NCI-H524 (cell line): Measurements from ENCODE around the gene GLYR1.

Source experiments
- DNase-seq, 2 experiments: peaks; one replicate each; lab custom pipeline; 2025; lab: John Stamatoyannopoulos, UW

The GLYR1 gene

DNA sequence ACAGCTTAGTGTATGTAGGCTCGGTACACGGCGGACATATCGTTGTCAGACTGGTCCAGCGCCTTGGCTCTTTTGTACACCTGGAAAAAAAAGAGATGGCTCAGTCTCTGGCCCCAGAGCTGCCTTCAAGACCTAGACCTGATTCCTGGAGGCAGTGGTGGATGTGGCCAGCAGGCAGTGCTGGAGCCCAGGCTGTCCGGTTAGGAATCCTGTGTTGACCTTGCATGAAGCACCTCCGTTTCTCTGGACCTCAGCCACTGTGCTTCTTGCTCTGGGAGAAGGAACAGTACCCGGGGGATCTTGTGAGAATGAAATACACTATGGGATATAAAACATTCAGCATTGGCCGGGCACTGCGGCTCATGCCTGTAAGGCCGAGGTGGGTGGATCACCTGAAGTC is 41.9 kb downstream of the GLYR1 start:
- DNase-seq, result no peak

DNA sequence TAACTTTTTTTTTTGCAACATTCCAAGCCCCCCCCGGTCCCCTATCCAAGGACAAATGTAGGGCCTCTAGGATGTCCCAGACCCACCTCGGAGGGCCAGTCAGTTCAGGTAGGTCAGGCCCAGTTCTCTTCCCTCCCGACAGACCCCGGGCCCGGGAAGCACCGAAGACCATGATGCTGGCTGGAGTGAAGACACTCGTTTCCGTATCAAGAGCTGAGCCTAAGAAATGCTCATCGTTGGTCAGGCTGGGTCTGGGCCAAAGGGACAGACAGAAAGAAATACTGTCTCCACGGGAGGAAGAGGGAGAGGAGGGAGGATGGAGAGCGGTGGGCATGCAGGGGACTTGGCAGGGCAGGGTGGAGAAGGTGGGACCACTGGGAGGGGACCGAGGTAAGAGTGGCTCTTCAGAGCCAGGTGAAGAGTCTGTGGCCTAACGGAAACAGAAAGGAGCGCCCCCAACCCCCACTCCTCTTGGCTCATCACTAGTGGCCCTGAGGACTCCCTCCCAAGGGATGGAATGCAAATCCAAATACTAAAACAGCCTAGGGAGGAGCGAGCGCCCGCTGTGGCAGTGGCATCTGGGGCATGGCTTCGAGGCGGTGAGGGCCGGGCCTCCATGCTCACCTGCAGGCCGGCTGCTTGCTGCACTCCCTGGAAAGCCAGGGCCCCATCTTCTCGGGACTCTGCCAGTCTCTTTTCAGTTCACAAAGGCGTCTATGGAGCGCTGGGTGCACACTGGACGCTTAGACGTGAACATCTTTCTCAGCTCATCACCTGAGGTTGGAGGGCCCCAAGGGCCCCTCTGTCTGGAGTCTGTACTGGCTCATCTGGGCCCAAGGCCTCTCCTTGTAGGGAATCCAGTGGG is 43.0 kb downstream of the GLYR1 start:
- no peak for DNase-seq

DNA sequence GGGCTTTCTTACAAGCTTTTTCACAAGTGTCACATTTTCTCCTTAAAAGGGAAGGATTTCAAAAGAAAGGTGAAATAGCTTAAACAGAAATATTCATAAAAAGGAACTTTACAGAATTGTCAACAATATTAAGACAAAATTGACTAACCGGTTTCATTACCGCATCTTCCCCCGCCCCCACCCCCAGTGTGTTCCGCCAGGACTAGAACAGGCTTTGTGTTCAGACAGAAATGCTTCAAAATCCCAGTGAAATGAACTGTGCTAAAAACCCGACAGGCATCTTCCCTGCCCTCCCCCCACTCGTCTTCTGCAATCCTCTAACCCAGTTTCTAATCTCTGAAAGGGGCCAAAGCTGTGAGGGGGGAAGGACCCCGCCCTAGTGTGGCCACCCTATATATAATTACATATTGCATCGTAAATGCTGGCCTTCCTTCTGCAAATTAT is 43.7 kb downstream of the GLYR1 start:
- DNase-seq, result no peak

DNA sequence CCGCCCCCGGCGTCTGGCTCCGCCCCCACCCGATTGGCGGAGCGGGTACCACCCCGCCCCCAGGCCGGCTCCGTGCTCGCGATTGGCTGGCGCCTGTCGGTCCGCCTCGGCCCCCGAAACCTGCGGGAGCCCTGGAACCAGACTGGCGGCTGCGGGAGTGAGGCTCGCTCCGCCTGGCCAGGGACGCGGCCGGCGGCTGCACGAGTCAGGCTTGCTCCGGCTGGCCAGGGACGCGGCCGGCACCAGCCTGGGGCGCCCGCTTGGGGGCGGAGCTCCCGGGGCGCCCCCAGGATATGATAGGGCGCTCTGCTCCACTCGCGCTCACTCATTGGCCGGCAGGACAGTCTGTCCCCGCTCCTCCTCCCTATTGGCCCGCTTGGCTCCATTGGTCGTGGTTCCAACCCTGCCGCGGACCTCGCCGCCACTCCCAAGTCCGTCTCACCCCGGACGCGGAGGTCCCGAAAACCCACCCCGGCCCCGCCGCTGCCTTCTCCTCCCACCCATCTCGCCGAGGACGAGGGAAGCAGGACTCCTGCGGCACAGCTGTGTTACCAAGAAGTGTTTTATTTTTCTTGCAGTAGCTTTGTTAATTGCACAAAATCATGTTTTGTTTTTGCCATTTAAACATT is 44.3 kb downstream of the GLYR1 start:
- peak; percentile 90 to 96 for DNase-seq

DNA sequence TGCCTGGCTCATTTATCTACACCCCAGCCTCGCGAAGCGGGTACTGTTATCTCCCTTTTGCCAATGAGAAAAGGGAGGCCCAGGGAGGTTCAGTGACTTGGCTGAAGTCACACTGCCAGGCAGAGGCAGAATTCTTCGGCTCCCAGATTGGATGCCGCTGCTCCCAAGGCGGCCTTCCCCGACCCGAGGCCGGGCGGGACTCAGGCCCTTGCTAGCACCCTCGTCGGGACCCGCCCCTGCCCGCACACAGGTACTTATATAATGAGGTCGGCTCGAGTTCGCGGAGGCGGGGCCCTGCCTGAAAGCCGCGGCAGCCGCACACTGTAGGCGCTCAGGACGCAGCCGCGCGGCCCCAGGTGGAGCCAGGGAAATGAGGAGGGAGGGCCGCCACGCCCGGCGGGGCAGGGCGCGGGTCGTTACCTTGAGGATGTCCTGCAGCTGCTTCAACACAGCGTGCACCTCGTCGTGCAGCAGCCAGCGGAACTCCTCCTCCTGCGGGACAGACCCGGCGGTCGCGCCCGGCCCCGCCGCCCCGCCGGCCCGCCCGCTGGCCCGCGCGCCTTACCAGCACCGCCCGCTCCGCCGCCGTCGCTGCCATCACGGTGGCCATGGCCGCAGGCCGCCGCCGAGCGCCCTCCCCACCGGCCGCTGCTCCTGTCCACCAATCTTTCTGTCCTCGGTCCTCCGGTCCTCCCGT is 45.0 kb downstream of the GLYR1 start, which contains the start of gene ROGDI:
Gene ROGDI (minus strand): TSS at position 672 of the 697 bp plus-strand sequence. CDS start 62 bp downstream, at position 610.
- DNase-seq, result peak; percentile 58 to 76

DNA sequence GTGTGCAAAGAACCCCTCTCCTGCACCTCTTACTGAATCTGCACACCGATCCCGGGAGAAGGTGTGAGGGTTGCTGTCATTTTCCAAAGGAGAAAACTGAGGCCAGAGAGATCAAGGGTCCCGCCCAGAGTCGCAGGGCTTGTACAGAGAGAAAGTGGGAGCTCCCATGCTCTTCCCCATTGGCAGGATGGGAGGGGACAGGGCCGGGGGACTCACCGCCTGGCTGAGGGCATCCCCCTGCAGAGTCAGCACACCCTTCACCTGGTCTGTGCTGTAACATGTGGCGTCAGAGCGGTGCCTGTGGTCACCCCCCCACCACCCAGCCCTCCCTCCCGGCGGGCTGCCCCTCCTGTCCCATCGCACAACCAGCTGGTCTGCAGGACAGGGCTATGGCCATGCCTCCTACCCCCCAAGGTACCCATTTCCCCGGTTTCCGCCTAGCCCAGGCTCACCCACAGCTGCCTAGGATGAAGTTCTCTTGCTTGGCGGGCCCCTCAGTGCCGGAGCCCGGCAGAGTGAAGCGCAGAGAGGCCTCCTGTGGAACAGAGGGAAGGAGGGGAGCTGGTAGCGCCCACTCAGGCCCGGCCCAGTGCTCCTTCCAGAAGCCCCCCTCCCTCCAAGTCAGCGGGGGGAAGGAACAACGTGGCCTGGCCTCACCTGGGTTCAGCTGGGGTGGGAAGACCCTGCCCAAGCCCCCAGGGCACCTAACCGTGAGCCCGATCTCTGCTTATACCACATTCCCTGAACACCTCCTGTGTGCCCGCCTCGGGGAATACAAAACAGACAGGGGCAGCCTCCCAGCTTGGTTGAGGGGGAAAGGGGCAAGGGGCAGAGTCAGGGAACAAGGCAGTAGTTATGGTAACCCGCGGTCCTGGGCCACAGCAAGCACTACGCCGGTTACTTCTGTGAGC is 45.8 kb downstream of the GLYR1 start:
- DNase-seq, result no peak

DNA sequence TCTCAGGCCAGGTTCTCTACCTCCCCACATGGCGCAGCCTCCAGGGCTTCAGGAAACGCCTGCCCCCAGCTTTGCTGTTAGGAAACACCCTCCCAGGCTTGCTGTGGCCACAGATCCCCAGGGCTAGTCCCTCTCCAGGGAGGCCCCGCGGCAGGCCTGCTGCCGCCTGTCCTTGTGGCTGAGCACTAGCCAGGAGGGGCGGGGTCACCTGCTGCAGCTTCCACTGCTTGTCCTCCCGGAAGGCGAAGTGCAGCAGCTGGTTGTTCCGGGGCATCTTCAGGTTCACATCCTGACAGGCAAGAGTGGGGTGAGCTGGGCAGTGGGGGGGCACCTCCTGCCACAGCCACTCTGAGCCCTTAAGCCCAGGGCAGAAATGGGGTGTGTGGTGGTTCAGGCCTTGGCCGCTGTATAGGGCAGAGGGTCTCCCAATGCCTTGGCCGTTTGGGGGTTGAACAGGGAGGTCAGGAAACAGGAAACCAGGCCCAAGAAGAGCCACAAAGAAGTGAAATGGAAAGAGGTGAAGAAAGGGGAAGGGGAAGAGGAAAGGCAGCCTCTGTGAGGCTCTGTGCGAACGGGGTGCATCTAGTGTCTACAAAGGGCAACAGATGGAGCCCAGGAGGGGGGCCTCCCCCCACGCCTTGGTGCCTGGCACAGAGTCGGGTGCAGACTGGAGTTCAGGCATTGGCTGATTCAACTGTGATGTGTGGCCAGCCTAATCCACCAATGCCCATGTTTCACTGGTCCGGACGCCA is 46.6 kb downstream of the GLYR1 start:
- DNase-seq, result peak; percentile 84 to 92

DNA sequence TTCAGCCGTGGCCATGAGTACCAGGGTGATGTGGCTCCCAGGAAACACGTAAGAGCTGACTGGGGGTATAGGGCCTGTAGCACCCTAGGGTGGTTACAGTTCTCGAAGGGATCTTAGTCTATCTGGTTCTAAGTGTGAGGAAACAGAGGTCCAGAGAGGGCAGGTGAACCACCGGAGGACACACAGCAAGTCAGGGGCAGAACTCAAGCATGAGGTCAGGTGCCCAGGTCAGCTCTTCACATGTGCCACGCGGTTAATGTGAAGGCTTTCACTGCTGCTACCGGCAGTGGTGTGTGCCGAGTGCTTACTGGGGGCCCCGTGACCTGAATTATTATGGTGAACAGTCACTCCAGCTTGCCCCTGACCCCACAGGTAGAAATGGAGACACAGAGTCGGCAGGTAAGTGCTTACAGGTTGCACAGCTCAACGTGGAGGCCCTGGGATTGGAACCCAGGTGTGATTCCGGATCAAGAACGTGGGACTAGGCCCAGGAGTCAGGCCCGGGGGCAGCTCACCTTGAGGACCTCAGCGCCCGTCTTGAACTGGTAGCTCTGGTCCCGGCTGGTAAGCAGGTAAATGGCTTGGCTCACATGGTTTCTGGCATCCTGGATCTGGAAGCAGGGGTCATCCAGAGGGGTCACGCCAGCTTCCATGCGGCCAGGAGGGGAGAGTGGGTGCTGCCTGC is 47.8 kb downstream of the GLYR1 start:
- DNase-seq, result no peak

DNA sequence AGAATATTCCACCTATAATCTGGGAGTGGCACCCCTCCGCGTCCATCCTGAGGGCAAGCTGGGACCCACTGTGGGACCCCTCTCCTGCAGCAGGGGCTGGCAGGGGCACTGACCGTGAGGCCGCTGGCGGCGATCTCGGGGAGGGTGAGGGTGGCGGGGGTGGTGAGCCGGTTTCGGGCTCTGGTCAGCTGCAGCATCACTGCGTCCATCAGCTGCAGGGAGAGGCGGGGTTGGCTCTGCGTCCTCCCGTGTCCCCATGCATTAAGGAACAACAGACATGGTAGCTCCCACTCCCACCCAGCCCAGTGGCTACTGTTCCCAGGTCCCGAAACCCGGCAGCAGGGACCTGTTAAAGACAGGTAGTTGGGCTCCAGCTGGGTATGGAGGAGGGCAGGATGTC is 48.6 kb downstream of the GLYR1 start:
- no peak for DNase-seq

DNA sequence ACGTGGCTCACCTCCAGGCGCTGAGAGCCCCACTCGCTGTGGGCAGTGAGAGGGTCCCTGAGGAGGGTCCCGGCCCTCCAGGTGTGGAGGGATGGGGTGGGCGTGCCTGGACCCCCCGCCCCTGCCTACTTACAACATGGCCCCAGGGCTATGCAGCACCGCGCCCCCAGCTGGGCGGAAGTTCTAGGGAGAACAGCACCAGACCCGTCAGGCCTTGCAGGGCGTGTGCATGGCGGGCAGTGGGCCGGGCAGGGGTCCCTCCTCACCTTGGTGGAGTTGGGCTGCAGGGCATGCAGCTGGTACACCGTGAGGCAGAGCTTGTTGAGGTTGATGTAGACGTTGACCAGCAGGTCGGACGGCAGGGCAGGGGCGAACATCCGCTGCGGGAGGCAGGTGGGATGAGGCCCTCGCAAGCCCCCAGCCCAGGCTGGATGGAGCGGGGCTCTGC is 49.3 kb downstream of the GLYR1 start:
- no peak for DNase-seq

DNA sequence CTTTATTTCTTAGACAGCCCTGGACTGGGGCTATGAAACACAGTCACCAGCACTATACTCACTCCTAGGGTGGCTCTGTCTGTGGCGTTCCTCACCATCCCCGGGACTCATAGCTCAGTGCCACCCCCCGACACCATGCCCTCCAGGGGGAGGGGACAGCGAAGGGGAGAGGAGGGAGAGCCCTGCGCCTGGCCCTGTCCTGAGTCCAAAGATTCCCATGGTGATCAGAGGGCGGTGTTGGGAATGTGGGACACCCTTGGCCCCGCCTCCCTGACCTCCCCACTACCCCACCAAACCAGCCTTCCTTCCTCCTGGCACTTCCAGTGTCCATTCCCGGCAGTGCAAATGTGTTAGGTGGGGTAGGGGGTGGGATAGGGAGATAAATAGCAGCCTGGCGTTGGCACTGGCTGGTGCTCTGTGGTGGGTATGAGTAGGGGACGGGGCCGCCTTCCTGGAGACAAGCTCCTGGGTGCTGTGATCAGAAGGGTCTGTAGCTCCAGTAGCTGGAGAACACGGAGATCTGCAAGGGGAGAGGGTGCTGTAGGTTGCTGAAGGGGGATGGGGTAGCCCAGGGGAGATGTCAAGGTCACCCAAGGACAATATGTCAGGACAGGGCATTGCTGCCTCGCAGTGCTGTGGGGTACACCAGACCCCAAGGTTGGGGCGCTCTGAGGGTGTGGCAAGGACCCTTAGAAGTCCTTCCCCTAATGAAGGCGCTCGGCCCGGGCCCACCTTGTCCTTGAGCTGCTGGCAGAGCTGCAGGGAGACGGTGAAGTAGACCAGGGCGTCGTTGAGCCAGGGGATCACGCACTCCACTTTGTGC is 49.9 kb downstream of the GLYR1 start:
- DNase-seq, result no peak

DNA sequence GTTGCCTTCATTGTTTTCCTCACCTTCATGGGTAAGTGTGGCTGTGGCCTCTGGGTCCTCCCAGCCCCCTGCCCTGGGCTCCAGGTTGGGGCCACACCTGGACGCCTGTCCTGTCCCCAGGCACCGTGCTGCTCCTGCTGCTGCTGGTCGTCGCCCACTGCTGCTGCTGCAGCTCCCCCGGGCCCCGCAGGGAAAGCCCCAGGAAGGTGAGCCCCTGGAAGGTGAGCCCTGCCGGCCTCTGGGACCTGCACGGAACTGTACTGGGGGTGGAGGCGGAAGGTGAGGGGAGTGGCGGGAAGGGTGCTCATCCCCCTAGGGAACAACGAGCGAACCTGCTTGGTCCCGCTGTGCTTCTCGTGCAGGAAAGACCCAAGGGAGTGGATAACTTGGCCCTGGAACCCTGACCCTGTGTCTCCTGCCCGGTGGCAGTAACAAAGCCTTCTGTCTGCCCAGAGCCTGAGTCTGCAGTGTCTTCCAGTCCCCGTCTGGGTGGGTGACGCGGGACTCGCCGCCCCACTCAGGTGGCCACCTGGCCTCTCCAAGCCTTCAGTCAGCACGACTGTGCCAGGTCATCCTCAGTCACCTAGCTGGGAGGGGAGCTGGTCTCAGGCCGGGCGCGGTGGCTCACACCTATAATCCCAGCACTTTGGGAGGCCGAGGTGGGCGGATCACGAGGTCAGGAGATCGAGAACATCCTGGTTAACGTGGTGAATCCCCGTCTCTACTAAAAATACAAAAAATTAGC is 51.1 kb downstream of the GLYR1 start:
- DNase-seq, result no peak

DNA sequence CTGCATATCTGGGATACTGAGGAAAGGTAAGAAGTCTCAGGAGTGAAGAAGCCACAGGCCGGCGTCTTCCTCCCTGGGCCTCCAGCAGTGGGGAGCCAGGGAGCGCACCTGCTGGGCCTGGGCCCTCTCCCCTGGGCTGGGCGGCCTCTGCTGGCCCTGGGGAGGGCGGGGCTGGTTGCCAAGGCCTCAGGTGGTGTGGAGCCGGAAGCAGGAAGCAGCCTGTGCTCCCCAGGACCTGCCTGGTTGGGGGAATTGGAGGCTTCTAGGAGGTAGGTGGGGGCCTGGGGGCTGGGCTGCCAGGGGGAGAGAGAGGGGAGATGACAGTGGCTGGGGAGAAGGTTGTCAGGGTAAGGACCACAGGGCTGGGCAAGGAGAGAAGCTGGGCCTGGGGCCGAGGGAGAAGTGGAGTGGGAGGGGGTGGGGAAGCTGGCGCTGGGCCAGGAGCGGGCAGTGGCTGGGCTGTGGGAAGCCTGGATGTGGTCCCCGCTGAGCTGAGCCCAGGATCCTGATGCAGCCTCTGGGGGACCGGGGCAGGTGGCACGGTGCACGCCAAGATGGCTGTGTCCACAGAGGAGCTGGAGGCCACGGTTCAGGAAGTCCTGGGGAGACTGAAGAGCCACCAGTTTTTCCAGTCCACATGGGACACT is 51.8 kb downstream of the GLYR1 start, which contains the start of gene SMIM22:
Gene SMIM22 (plus strand): TSS at position 189 of the 647 bp plus-strand sequence. CDS start 366 bp downstream, at position 555.
- no peak for DNase-seq

DNA sequence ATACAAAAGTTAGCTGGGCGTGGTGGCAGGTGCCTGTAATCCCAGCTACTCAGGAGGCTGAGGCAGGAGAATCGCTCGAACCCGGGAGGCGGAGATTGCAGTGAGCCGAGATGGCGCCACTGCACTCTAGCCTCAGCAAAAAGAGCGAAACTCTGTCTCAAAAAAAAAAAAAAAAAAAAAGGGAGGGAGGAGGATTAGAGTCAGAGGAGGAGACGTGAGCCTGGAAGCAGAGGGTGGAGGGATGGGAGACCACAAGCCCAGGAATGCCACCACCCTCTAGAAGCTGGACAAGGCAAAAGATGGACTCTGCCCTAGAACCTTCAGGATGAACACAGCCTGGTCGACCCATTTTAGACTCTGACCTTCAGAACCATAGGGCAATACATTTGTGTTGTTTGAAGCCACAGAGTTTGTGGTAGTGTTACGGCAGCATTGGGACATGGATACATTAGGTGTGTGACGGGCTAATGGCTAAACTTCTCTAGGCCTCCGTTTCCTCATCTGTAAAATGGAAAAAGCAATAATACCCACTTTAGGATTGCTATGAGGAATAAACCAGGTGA is 54.1 kb downstream of the GLYR1 start:
- DNase-seq, result no peak

DNA sequence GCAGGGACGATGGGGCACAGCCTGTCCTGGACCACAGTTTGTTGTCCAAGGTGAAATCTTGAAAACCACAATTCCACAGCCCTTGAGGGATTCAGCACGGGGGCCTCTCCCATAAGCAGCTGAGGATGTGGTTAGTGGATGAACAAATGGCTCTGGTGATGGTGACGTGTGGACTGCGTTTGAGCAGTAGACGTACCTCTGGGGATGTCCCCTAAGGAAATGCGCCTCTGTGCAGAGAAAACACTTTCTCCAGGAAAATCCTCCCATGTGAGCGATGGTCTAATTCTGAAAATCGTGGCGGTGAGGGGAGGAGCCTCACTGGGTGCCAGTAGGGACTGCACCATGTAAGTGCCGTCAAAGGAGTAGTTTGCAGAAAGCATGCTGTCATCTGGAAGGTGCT is 56.2 kb downstream of the GLYR1 start:
- no peak for DNase-seq

DNA sequence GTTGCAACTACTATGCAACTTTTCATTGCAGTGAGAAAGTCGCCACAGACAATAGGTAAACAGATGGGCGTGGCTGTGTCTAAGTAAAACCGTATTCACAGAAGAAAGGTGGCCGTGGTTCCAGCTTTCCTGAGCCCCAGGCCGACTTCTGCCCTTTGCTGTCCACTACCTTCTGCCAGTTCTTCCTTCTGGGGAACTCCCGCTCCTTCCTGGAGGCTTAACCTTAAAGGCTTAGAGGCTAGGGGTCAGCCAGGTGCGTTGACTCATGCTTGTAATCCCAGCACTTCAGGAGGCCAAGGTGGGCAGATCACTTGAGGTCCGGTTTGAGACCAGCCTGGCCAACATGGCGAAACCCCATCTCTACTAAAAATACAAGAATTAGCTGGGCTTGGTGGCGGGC is 56.8 kb downstream of the GLYR1 start:
- no peak for DNase-seq

DNA sequence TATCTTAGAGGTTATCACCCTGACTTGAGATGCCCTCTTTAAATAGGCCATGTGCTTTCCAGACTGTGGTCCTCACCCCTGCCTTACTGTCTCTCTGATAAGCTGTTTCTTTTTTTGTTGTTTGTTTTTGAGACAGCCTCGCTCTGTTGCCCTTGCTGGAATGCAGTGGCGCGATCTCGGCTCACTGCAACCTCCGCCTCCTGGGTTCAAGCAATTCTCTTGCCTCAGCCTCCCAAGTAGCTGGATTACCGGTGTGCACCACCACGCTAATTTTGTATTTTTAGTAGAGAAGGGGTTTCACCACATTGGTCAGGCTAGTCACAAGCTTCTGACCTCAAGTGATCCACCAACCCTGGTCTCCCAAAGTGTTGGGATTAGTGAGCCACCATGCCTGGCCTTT is 58.2 kb downstream of the GLYR1 start:
- DNase-seq, result no peak

DNA sequence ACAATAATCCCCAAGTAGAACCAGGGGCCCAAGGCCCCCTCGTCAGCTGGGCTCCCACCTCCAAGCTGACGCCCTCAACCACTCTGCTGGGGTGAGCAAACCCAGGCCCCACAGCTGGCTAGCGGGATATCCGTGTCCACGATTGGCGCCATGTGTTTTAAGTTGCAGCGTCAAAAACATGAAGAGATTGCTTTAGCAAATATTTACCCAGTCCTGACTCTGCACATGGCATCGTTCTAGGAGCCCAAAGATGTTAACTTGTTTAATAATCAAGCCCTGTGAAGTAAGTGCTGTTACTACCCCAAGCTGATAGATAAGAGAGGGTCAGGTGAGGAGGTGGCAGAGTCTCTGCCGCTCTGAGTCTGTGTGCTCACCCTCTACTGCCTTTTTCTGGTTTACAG is 58.6 kb downstream of the GLYR1 start:
- no peak for DNase-seq
